Spinal cord (tissue), 10 donors: ENCODE results near the gene INSM1. TPM values are rescaled to one million over a fixed set of nuclear protein-coding genes. Genes with fewer than 3 reads are reported as not detected.
A peak's percentile ranks its signal among the peaks of the same experiment; 100 is the strongest.

Experiments used
- DNase-seq, 6 donors: peaks; one replicate each; pipeline versions ENCODE4 v3.0.0 to v3.0.0-alpha.2; 2013 to 2015; ENCODE audit warnings: low spot score in 6 of 6, low read depth in 4 of 6
- H3K27ac ChIP-seq: one replicate; pipeline ENCODE4 v1.5.1; 2013; ENCODE audit warnings: low read depth, low read length, control low read depth
- H3K27me3 ChIP-seq: one replicate; pipeline ENCODE4 v1.6.1; 2013; ENCODE audit warnings: low read length; ENCODE audit not compliant: control insufficient read depth, insufficient read depth
- H3K36me3 ChIP-seq: one replicate; pipeline ENCODE4 v1.6.1; 2013; ENCODE audit warnings: low read length; ENCODE audit not compliant: control insufficient read depth, insufficient read depth
- H3K4me1 ChIP-seq: one replicate; pipeline ENCODE4 v1.6.1; 2013; ENCODE audit warnings: low read length; ENCODE audit not compliant: control insufficient read depth, insufficient read depth
- H3K4me3 ChIP-seq: one replicate; pipeline ENCODE4 v1.5.1; 2013; ENCODE audit warnings: low read depth, low read length, control low read depth
- H3K9me3 ChIP-seq: one replicate; pipeline ENCODE4 v1.6.1; 2013; ENCODE audit warnings: low read length; ENCODE audit not compliant: control insufficient read depth, insufficient read depth
- WGBS: methylation state at CpG from one replicate; pipeline ENCODE4 v1.1.5; 2013; ENCODE audit warnings: missing lambda C conversion rate; ENCODE audit not compliant: insufficient coverage; 5-methylcytosine and 5-hydroxymethylcytosine counted together
- polyA plus RNA-seq, 2 donors: library from polyadenylated mRNA; unstranded; fragments of 120-200 nt; gene quantifications; one replicate each; pipeline ENCODE4 v1.2.1, GENCODE V29; 2013; ENCODE audit not compliant: insufficient read length in 2 of 2
- total RNA-seq, 2 donors: library from RNA; depleted of rRNA in 1 of 2; stranded (reverse); fragments of 120-200 nt in 1 of 2; fragments of >200 nt in 1 of 2; gene quantifications; one replicate each; pipeline versions ENCODE4 v1.2.3 to v1.2.4, GENCODE V29; 2013 to 2014
- donor health status: healthy.

The INSM1 gene
- total and polyA plus RNA-seq, 4 donors, result 0.50 to 2.6 (median 1.5) TPM

DNA sequence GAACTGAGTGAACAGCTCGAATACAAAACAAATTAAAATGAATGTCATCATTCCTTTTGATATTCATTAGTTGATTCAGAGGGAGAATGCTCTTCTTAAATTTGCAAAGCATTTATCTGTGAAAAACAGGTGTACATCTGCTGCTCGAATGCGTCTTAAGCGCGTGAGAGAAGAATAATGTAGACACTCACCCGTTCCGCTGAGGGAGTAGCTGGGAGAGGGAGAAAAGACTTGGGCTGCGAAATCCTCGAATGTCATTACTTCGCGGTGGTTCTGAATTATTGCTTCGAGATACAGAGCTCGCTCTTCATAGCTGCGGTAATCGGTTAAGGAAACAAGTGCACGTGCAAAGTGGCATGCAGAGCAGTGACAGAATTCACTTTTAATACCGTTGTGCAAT, 43.9 kb downstream of the INSM1 start:
- no peak overlapping the region for H3K27ac ChIP-seq
- no peaks in the 10 kb centered on the region for H3K9me3 ChIP-seq
- H3K4me3 ChIP-seq, result no peak overlapping the region
- peaks cover 8% of the 10 kb centered on the region for H3K4me1 ChIP-seq
- DNase-seq, result peak in 2 of 6 donors; percentile 53 to 77
- H3K36me3 ChIP-seq, result no peaks in the 10 kb centered on the region
- 47% methylated on average over 13 of the region's 17 CpGs for WGBS
- H3K27me3 ChIP-seq, result peaks cover 35% of the 10 kb centered on the region

DNA sequence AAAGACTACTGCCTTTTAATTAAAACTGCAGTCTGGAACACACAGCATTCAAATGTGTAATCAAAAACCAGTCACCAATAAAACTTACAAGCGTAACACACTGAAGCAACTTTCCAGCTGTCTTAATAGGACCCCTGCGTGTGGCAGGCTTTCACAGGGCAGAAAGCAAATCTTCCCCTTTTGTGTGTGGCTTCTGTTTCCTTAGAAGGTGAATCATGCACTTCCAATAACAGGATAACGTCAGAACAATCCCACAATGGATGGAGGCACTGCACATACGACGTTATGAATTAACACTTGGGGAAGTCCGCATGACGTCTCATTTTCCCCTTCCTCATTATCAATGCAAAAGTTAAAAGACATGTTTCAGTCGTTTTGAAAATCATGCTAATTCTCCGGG, 44.8 kb downstream of the INSM1 start:
- 56% methylated on average over 7 of the region's 9 CpGs for WGBS
- no peak overlapping the region for H3K4me3 ChIP-seq
- no peak overlapping the region for H3K27ac ChIP-seq
- H3K27me3 ChIP-seq, result peaks cover 41% of the 10 kb centered on the region
- DNase-seq, result peak in 2 of 6 donors; percentile 23 to 82
- no peaks in the 10 kb centered on the region for H3K9me3 ChIP-seq
- H3K4me1 ChIP-seq, result peaks cover 8% of the 10 kb centered on the region
- H3K36me3 ChIP-seq, result no peaks in the 10 kb centered on the region

DNA sequence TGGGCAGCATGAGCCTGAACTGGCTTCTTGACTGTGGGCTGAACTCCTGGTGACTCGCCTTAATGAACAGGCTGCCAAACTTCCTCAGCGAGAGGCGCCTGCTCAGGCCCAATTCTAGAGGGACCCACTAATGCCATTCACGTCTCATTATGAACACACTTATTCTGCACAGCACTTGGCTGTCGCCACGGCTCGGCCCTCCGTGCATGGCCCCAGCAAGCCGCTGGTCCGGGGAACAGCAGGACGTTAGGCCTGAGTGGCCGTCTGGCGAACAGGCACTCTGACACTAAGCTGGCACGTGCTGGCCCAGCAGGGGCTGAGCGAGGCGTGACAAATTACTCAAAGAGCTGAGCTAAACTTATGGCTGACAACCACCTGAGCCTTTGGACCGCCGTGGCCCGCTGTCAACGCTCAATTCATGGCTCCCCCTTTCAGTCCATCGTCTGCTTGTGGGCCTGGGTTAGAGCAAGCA, 45.9 kb downstream of the INSM1 start:
- peak in 2 of 6 donors; percentile 70 to 75 for DNase-seq
- H3K27me3 ChIP-seq, result peaks cover 39% of the 10 kb centered on the region
- no peaks in the 10 kb centered on the region for H3K36me3 ChIP-seq
- H3K4me3 ChIP-seq, result no peak overlapping the region
- H3K27ac ChIP-seq, result no peak overlapping the region
- no peaks in the 10 kb centered on the region for H3K9me3 ChIP-seq
- peaks cover 8% of the 10 kb centered on the region for H3K4me1 ChIP-seq
- WGBS, result 33% methylated on average over 21 of the region's 21 CpGs

DNA sequence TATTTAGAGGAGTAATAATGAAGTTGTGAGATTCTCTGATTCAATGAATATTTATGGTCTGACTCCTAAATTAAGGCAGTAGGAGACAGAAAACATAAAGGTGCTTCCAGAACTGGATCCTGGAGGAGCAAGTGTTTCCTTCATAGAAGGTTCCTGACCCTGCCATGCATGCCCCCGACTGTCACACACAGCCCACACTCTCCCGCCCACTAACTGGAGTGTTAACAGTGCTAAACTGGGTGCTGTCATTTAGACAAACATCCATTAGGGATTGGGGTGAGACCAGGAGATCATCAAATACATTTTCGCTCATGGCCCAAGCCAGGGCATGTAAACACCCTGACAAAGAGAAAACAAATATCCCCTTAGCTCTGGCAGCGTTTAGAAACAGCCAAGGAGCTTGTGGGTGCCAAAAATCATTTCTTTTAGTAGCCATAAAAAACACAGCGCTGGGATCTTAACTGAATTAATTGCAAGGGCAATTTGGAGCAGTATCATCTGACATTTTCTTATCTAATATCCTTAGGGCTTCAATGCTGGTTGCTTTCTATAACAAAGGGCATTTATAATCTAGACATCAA, 46.8 kb downstream of the INSM1 start:
- peak in 2 of 6 donors; percentile 24 to 51 for DNase-seq
- Histone ChIP-seq H3K27ac (no peak overlapping the region), H3K36me3 (no peaks in the 10 kb centered on the region), H3K27me3 (peaks cover 35% of the 10 kb centered on the region), H3K4me1 (peaks cover 8% of the 10 kb centered on the region), H3K4me3 (no peak overlapping the region), H3K9me3 (no peaks in the 10 kb centered on the region)
- WGBS, result 59% methylated on average over 4 of the region's 5 CpGs

DNA sequence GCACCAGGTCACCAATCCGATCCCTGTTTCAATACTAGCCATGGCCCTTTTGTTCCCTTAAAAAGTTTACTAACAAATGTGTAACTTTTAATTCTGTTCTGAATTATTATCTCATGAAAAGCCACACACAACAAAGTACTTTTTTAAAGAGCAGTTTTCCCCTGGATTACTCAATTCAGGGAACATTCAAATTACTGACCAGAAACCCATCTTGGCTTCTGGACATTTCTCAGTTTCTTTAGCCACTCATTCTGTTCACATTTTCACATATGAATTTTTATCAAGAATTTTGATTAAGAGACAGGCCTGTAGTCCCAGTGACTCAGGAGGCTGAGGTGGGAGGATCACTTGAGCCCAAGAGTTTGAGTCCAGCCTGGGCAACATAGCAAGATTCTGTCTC, 47.4 kb downstream of the INSM1 start:
- no peak for DNase-seq
- peaks cover 8% of the 10 kb centered on the region for H3K4me1 ChIP-seq
- WGBS, result no CpG with 5 or more reads among the region's 1 CpG

DNA sequence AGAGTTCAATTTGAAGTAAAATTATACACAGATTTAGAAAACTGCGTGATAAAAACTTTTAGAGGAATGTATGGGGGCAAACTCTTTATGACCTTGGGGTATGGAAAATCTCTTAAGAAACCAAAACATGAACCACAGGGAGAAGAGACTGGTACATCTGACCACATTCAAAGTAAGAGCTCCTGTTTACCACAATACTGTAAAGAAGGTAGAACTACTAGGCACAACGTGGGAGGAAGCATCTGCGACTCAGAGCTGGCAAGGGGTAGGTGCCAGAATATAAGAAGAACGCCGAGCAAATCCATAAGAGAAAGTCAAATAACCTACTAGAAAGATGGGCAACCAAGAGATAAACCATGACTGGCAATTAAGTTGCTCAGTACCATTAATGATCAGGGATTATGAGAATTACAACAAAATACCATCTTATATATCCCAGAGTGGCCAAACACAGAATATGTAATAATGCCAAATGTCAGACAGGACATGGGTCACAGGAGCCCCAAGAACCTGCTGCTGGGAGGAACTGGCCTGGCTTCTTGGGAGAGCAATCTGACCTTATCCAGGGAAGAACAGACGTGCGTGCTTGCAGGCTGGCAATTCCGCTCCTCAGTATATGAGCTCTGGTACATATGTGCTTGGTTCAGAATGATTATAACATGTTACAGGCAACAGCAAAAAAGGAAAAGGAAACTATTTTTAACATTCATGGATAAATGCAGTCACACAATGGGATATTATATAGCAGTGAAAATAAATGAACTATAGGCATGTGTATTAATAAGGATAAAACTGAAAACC, 50.2 kb downstream of the INSM1 start:
- Histone ChIP-seq H3K27ac (no peak overlapping the region), H3K27me3 (peaks cover 25% of the 10 kb centered on the region), H3K4me3 (no peak overlapping the region), H3K9me3 (no peaks in the 10 kb centered on the region), H3K4me1 (peaks cover 8% of the 10 kb centered on the region), H3K36me3 (no peaks in the 10 kb centered on the region)
- 100% methylated on average over 2 of the region's 8 CpGs for WGBS
- DNase-seq, result no peak

More for the DNA sequence above, 47.4 kb downstream of the INSM1 start:
- Histone ChIP-seq H3K9me3 (no peaks in the 10 kb centered on the region), H3K36me3 (no peaks in the 10 kb centered on the region), H3K27ac (no peak overlapping the region), H3K27me3 (peaks cover 36% of the 10 kb centered on the region), H3K4me3 (no peak overlapping the region)
